HG03469 (cell line): ENCODE measurements around the gene ADAMTS14.

Experiments
- ATAC-seq: cut with Tn5 transposase; IDR thresholded peaks from one replicate; pipeline ENCODE4 v1.9.1; 2021; ENCODE audit warnings: mild to moderate bottlenecking, moderate library complexity, moderate number of reproducible peaks; ENCODE audit not compliant: unreplicated experiment

Gene ADAMTS14

DNA sequence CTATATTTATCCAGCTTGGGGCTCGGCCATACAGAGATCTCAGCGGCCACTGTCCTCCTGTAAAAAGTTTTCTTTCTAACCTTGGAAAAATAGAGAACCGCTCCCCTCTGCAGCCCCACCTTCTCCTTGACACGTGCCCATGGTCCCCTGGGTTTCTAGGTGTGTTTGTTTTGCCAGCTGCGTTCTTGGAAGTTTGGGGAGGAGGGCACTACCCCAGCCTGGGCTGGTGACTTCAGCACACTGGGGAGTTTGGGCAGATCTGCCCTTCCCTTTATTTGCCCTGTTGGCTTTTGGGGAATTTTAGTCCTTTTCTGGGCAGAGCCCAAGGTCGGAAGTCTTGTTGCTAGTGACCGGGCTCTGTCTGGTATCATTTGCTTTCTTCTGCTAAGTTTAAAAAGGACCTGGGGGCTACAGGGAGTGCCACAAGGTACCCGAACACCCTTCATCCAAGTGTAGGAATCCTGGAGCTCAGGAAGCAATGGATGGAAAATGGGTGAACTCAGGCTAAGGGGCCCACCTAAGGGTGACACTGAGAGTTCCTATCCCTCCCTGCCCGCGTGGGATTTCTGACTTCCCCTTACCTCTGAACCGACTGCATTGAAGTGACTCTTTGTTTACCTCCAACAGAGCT, 1.7 kb downstream of the ADAMTS14 start:
- no peak for ATAC-seq

DNA sequence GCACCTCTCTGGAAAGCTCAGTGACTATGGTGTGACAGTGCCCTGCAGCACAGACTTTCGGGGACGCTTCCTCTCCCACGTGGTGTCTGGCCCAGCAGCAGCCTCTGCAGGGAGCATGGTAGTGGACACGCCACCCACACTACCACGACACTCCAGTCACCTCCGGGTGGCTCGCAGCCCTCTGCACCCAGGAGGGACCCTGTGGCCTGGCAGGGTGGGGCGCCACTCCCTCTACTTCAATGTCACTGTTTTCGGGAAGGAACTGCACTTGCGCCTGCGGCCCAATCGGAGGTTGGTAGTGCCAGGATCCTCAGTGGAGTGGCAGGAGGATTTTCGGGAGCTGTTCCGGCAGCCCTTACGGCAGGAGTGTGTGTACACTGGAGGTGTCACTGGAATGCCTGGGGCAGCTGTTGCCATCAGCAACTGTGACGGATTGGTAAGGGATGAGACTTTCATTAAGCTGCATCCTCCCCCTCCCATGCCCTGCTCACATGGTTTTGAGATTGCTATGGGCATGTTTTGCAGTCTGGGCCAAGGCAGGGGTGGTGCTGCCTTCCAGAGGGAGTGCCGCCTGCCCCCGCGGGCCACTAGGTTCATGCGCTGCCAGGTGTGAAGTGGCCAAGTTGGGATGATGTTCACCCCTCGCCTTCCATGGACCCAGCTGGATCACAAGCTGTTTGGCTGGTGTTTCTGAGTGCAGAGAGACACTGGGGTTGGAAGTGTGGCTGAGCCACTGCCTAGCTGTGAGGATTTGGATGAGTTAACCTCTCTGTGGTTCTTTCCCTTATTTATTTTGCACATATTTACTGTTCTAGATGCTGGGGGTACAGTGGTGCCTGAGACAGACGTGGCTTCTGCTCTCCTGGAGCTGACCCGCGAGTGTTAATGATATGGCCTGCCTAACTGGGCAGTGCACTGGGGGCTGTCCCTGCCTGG, 2.5 kb downstream of the ADAMTS14 start:
- no peak for ATAC-seq

DNA sequence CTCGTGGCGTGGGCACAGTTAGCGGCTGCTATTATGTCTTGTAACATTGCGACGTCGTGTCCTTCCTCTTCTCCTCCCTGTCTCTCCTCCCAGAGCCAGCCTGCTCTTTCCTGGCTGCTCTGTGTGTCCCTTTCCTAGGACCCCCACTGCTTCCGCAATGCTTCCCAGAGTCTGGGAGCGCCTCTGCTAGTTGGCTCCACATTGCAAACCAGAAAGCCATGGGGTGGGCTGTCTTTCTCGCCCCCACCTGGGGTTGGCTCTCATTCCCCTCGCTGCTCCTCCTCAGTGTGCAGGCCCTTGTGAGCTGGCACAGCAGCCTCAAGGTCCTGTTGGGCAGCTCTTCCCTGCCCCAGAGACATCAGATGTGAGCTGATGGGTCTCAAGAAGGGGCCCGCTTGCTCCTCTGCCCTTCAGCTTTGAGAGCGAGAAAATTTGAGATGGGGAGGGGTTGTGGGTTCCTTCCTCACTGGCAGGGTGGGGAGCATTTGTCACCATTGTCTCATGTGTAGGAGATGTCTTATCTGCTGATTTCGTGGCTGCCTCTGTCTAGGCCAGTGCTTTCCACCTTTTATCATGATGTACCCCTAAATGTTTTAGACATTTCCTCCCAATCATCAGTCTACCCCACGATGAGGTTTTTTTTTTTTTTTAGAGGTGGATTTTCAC, 3.3 kb downstream of the ADAMTS14 start:
- ATAC-seq: no peak

DNA sequence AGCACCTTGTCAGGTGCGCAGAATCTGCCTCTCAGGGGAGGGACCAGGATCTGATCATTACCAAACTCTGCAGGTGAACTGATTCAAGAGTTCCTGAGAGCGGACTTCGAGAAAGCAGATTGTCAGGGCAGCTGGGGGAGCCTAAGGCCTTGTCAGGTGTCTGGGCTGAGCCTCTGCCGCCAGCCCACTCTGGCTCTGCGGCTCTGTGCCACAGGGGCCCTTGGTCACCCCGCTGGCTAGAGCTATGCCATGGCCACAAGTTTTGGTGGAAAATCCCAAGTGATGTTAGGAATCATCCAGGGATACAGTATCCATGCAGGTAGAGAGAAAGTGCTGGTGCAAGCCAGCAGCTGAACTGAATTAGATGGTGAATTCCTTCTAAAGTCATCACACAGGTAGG, 4.2 kb downstream of the ADAMTS14 start:
- ATAC-seq: no peak

DNA sequence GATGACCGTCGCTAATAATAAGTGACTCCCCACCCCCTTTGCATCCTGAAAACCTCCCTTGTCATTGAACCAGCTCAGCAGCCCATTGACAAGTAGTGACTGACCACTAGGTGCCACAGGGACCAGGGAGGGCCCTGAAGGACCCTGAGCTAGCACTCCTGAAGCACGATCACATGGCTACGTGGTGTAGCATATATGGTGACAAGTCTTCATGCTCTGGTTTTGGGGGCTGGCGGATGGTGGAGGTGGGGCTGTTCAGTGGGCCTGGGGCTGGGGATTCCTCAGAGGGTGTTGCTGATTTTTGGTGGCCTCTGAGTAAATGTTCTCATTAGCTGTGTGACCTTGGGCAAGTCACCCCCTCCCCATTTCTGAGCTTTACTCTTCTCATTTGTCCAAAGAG, 4.7 kb downstream of the ADAMTS14 start:
- no peak for ATAC-seq

DNA sequence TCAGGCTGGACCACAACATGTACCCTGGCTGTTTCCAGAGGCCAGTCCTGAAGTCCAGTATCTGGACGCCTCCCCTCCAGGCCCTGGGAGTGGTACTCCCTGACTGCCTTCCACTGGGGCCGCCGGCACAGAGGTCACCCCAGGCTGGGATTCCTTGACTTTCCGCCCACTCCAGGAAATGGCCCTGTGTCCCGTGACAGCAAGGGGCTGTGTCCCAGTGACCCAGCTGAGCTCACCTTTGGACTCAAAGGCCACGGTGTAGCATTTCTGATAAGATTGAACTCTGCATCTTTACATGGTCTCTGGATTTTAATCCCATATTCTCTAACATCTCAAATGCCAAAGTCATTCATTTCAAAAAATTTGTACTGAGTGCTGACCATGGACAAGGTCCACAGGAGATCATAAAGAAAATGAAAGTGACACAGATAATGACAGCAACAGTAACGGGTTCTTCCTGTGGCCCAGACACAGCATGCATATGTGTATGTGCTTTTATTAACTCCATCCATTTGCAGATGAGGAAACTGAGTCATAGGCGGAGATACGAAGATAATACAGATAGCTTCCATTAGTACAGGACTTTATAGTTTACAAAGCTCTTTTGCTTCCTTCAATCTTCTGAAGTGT, 5.4 kb downstream of the ADAMTS14 start:
- no peak for ATAC-seq

DNA sequence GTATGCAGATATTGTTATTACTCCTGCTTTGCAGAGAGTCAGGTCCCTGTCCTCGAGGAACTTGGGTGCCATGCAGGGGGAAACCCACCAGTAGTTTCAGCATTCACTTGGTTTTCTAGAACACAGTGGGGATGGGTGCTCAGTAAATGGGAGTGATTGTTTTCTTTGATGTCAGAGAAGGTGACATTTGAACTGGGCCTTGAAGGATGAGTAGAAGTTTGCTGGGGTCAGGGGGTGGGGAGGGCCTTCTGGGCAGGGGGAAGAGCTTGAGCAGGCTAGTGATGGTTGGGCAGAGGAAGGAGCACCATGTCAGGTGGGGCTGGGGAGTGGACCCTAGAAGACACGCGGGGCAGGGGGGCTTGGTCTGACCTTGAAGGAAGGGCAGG, 5.9 kb downstream of the ADAMTS14 start:
- ATAC-seq: no peak

DNA sequence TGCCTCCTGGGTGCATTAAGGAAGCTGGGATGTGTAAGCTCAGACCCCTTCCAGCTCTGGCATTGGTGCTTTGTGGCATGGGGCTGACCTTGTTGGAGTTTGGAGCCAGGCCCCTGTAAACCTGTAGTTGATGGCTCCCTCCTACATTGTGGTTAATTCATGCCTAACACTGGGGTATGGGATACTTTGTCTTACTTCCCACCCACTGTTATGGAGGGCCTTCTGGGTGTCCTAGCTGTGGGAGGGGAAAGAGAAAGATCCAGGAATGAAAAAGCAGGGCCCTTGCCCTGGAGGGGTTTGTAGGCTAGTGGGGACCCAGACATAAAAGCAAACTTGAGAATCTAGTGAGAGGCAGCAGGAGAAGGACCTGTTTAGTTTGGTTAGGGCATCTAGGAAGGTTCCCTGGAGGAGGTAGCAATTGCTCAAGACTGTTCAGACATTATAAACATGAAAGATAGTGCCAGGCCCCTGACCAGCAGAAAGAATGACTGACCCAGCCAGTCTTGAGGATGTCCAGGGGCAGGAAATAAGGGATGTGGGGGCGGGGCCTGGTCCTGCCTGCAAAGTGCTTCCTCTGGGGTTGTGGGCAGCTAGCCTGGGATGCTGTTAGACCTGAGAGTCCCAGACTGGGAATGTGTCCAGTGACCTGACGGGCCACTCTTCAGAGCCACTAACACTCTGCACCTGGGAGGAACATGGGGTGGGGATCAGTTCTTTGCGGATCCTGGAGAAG, 6.6 kb downstream of the ADAMTS14 start:
- ATAC-seq: no peak

DNA sequence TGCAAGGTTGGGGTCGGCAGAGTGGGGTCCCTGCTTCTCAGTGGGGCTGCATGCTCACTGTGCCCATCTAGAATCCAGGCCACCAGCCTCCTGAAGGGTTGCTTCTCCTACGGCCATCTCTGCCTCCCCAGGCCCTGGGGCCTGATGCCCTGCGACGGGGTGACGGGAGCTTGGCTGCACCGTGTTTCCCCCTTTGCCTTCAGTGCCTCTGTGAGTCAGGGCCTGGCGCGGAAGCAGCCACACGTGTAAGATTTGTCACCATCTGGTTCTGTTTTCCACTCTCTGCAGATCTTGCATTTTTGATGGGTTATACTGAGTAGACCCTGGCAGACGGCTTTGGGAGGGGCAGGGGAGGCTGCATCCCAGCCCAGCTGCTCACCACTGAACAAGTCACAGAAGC, 7.2 kb downstream of the ADAMTS14 start:
- ATAC-seq: no peak

DNA sequence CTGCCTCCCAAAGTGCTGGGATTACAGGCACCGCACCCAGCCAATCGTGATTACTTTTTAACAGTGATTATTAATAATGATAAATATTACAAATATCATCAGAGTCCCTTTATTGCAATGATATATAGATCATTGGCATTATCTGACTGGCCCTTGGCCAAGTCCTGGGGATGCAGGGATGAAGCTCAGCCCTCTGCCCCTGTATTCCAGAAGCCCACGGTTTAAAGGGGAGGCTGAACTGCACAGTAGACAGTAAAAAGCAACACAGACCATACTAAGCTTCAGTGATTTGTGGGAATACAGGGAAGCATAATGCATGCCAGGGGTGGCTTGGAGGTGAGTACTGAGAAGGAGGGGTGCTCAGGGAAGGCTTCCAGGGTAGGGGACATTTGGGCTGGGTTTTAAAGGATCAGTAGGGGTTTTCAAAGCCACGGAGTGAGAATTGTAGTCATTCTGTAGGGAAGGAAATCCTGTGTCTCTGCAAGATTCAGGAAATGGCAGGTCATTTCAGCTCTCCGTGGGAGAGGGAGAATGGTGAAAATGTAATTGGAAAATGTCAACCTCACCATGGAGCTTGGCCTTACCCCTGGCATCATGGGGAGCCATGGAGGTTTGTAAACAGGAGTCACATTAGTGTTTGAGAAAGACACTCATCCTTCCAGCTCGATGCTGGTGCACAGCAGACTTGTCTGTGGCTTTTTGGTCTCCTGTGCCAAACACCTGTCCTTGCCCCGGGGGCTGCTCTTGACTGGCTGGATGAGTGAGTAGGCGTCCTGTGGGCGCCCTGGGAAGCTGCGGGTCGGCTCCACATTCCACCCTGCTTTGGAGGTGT, 8.8 kb downstream of the ADAMTS14 start:
- ATAC-seq: no peak

DNA sequence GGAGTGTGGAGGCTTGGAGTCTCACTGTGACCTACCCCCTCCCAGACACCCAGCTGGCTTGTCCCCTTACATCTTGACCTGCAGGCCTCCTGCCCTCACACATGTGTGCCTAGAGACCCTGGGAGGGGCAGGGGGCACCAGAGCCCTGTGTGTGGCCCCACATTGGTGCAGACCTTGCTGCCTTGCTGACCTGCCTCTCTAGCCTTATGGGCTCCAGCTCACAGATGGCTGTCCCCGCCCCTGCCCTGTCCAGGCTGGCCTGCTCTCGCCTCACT, 9.4 kb downstream of the ADAMTS14 start:
- ATAC-seq: no peak

DNA sequence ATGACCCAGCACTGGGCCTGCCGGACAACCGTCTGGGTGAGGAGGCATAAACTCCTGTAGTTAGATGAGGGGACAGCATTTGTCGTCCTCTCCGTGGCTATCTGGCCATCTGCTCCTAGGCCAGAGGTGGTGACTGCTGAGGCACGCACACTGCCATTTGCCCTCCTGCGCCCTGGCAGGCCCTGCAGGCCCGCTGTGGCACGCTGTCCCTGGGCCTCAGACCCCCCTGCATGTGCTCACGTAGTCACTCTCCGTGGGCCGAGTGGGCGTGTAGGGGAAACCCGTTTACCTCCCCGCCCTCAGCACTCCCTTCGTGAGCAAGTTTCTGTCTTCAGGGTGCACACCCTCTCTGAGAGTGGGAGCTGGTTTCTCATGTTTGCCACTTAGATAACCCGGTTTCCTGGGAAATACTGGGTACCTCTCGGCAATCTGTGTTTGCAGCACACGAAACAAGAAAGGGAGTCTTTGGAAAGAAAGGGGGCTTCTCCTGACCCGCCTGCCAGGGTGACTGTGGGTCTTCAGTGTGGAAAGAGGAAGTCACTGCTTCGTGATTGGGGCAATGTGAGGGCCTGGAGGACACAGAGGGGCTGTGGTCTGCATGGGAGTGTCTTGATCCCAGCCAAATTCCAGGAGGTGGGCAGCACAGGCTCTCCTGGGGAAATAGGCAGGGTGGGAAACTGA, 10.8 kb downstream of the ADAMTS14 start:
- no peak for ATAC-seq

DNA sequence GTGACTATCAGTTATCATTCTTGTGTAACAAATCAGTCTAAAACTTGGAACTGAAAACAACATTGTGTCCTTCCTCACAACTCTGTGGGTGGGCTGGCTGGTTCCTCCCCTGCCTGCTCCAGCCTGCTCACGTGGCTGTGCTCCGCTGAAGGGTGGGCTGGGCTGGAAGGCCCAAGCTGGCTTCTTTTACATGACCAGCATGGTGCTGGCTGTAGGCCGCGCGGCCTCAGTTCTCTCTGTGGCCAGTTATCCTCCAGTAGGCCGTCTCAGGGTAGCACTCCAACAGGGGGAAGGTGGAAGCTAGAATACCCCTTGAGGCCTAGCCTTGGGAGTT, 11.3 kb downstream of the ADAMTS14 start:
- ATAC-seq: no peak

DNA sequence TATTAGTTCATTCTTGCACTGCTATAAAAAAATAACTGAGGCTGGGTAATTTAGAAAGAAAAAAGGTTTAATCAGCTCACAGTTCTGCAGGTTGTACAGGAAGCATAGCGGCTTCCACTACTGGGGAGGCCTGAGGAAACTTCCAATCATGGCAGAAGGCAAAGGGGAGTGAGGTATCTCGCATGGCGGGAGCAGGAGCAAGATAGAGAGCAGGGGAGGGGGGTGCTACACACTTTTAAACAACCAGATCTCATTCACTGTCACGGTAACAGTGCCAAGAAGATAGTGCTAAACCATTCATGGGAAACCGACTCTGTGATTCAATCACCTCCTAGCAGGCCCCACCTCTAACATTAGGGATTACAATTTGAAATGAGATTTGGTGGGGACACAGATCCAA, 11.6 kb downstream of the ADAMTS14 start:
- ATAC-seq: no peak

DNA sequence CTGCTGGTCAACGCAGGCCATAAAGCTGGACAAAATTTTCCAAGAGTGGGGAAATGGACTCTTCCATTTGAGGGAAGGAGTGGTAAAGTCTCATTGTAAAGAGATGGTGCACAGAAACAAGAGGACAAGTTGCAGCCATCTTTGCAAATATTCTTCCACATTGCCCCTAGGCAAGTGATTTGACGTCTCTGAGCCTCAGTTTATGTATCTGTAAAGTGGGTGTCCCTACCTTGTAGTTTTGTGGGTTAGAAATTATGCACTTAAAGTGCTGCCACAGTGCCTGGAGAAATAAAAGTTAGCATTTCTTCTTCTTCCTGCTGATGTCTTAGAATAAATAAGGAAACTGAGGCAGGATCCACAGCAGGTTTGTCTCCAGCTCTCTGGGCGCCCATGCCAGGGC, 12.1 kb downstream of the ADAMTS14 start:
- no peak for ATAC-seq

DNA sequence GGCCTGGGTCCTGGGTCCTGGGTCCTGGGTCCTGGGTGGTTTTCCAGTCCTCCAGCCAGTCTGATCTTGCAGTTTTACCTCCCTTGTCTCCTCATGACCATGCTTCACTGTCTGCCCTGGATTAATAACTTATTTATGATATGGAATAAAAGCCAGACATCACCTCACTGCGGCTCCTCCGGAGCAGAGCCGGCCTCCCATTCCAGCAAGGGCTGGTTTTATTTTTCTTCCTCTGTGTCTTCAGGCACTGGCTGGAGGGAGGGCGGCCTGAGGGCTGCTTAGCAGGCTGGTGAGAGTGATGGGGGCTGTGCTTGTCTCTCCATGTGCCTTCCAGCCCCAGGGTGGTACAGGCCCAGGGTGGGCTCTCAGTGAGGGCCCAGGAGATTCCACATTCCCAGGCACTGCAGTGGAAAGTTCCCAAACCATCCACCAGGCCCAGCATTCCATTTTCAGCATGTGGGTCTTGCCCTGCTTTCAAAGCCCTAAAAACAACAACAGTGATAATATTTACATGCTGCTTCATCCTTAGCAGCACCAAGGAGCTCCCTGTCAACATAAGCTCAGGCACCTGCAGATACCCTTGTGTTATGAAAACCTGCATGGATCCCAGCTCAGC, 12.6 kb downstream of the ADAMTS14 start:
- ATAC-seq: no peak

DNA sequence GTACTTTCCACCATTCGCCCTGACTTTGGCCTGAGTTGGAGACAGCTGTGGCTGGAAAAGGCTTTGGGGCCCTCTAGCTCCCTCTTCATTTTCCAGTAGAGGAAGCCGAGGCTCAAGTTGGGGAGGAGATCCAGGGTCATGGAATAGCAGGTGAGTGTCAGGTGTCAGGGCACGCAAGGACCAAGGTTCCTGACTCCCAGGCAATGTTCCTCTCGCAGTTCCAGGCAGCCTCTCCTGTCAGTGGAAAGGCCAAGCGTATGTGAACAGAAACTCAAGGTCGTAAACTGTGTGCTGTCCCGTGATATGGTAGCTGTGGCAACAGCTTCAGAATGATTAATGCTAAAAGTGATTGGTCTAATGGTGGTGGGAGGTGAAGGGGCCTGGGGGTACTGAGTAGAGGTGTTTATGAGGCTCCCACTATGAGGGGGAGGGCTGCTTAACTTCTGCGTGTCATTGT, 13.2 kb downstream of the ADAMTS14 start:
- ATAC-seq: no peak

DNA sequence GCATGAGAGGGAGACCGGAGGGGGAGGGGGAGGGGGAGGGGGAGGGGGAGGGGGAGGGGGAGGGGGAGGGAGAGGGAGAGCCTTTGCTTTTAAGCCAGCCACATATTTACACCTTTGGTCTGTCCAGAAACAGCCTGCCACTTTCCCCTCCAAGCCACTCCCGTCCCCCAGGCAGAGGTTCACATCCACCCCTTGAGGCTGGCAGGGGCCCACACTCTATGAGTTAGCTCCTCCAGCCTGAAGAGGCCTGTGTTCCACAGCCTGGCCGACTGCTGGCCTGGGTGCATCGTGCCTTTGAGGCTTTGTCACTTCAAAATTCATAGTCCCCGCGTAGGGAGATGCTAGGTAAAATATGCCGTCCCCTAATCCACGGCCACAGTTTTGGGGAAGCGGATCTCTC, 16.5 kb downstream of the ADAMTS14 start:
- ATAC-seq: no peak

DNA sequence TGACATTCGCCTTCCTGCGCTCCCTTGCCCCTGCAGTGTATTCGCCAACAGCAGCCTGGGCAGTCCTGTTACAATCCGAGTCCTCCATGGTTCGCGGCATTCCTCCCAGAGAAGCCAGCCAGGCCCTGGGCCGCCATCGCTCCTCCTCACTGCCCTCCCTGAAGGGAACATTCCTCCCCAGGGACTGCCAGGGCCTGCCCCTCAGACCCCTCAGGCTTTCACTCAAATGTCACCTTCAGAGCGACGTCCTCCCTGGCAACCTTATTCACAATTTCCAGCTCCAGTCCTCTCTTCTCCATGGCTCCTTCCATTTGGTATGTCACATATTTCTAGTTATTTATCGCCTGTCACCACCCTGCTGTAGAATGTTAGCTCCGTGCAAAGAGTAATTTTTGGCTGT, 17.4 kb downstream of the ADAMTS14 start:
- ATAC-seq: no peak
